T-cell (primary cell): ENCODE measurements around the gene KRT38. TPM values are rescaled to one million over a fixed set of nuclear protein-coding genes. Genes with fewer than 3 reads are reported as not detected.

Experiments
- ATAC-seq, 4 experiments: fragments of 200-7000 bp in 3 of 4; fragments of 150-1000 bp in 1 of 4; cut with Tn5 transposase; replicated peaks in 1 of 4; 1 replicate in 3 of 4; 2 replicates in 1 of 4; pipeline ENCODE4 v1.10.0; 2021; ENCODE audit warnings: moderate library complexity in 3 of 4, mild to moderate bottlenecking in 2 of 4, moderate number of reproducible peaks in 1 of 4
- CTCF ChIA-PET, 2 donors: fragments of 300-600 bp; sonication (Branson Sonifier 250); formaldehyde crosslinking; loops; one replicate each; lab custom pipeline; 2022; ENCODE audit warnings: antibody characterized with exemption in 2 of 2; lab: Charles Lee
- POLR2A ChIA-PET, 2 donors: fragments of 300-600 bp; sonication (Branson Sonifier 250); formaldehyde crosslinking; loops; one replicate each; lab custom pipeline; 2022; ENCODE audit warnings: antibody characterized with exemption in 2 of 2; lab: Charles Lee
- DNase-seq, 35 experiments: peaks; one replicate each; pipeline versions ENCODE4 v3.0.0 to v3.0.0-alpha.2; 2013 to 2023
- H3K27ac ChIP-seq: one replicate; pipeline ENCODE4 v1.5.1; 2013; ENCODE audit warnings: low read length
- H3K27me3 ChIP-seq, 2 experiments: replicated peaks in 1 of 2; 1 replicate in 1 of 2; 2 replicates in 1 of 2; pipeline versions ENCODE4 v1.6.1 to v1.7.0; 2013; ENCODE audit warnings: low read length in 1 of 2, mixed read lengths in 1 of 2; ENCODE audit not compliant: control insufficient read depth in 2 of 2, insufficient read depth in 2 of 2; ENCODE audit errors: extremely low read depth in 1 of 2
- H3K36me3 ChIP-seq, 2 donors: 1 replicate in 1 of 2; 2 replicates in 1 of 2; pipeline versions ENCODE4 v1.6.1 to v1.7.0; 2013; ENCODE audit warnings: low read length in 1 of 2; ENCODE audit not compliant: control insufficient read depth in 2 of 2, insufficient read depth in 1 of 2; ENCODE audit errors: extremely low read depth in 1 of 2
- H3K4me1 ChIP-seq, 2 experiments: 1 replicate in 1 of 2; 2 replicates in 1 of 2; pipeline versions ENCODE4 v1.6.1 to v1.7.0; 2013; ENCODE audit warnings: low read length in 2 of 2, mixed read lengths in 1 of 2; ENCODE audit not compliant: insufficient read depth in 2 of 2, control insufficient read depth in 1 of 2; ENCODE audit errors: extremely low read depth in 1 of 2
- H3K4me3 ChIP-seq, 2 donors: 1 replicate in 1 of 2; 2 replicates in 1 of 2; pipeline versions ENCODE4 v1.5.1 to v1.7.0; 2013; ENCODE audit warnings: mild to moderate bottlenecking in 2 of 2, low read length in 1 of 2, moderate library complexity in 1 of 2; ENCODE audit not compliant: control insufficient read depth in 1 of 2; ENCODE audit errors: extremely low read depth in 1 of 2
- H3K9me3 ChIP-seq: 2 replicates; pipeline ENCODE4 v1.7.0; 2013
- H3K27ac Mint-ChIP-seq, 2 donors: one replicate each; pipeline ENCODE4 v1.8.0; 2020 to 2021; ENCODE audit warnings: mild to moderate bottlenecking in 2 of 2, mixed read lengths in 2 of 2
- H3K27me3 Mint-ChIP-seq, 2 donors: one replicate each; pipeline ENCODE4 v1.8.0; 2021 to 2022; ENCODE audit warnings: mixed read lengths in 2 of 2
- H3K36me3 Mint-ChIP-seq: one replicate; pipeline ENCODE4 v1.8.0; 2021; ENCODE audit warnings: mixed read lengths
- H3K4me1 Mint-ChIP-seq, 3 donors: one replicate each; pipeline ENCODE4 v1.8.0; 2020 to 2022; ENCODE audit warnings: mixed read lengths in 3 of 3, mild to moderate bottlenecking in 1 of 3
- H3K4me3 Mint-ChIP-seq, 3 donors: one replicate each; pipeline ENCODE4 v1.8.0; 2020 to 2022; ENCODE audit warnings: mild to moderate bottlenecking in 3 of 3, mixed read lengths in 3 of 3, moderate library complexity in 3 of 3
- H3K9me3 Mint-ChIP-seq, 3 donors: one replicate each; pipeline ENCODE4 v1.8.0; 2020 to 2022; ENCODE audit warnings: mixed read lengths in 3 of 3
- WGBS: methylation state at CpG from one replicate; pipeline ENCODE4 v1.1.5; 2013; ENCODE audit warnings: missing lambda C conversion rate; ENCODE audit not compliant: insufficient coverage; 5-methylcytosine and 5-hydroxymethylcytosine counted together
- total RNA-seq, 35 experiments: library from RNA in 6 of 35; stranded (reverse) in 6 of 35; fragments of 120-200 nt in 1 of 35; gene quantifications; one replicate each; pipeline versions ENCODE4 v1.2.1 to v1.2.4 and lab custom pipeline; 2013 to 2026

KRT38 gene
- total RNA-seq, 5 donors from 2014 or later (not counting 1 experiment from before 2014, with no cell fraction given), result not detected

GRCh38 chr17:41444640-41445039 is 3.9 kb upstream of the KRT38 start:
- WGBS, result no CpG with 5 or more reads among the region's 3 CpGs
- ChIA-PET CTCF (interaction anchor here in 1 of 2 donors (0.5 kb wide), 1 partner anchor 235 kb away, joined by 7 read pairs; no protein-coding TSS in a partner anchor), POLR2A (no interaction called here)
- H3K27ac Mint-ChIP-seq, result no peak overlapping the region
- Histone ChIP-seq H3K27me3 (peaks cover 0 to 26% of the 10 kb centered on the region in 2 experiments), H3K36me3 (no peaks in the 10 kb centered on the region), H3K9me3 (no peaks in the 10 kb centered on the region), H3K4me3 (no peak overlapping the region), H3K27ac (no peak overlapping the region), H3K4me1 (no peaks in the 10 kb centered on the region)
- H3K4me3 Mint-ChIP-seq, result no peak overlapping the region
- H3K4me1 Mint-ChIP-seq, result peaks cover 0 to 2% (median 0%) of the 10 kb centered on the region in 3 donors
- peaks cover 4 to 7% of the 10 kb centered on the region in 2 donors for H3K27me3 Mint-ChIP-seq
- no peak for DNase-seq
- H3K36me3 Mint-ChIP-seq, result no peaks in the 10 kb centered on the region
- no peaks in the 10 kb centered on the region for H3K9me3 Mint-ChIP-seq
- ATAC-seq, result no peak

DNA sequence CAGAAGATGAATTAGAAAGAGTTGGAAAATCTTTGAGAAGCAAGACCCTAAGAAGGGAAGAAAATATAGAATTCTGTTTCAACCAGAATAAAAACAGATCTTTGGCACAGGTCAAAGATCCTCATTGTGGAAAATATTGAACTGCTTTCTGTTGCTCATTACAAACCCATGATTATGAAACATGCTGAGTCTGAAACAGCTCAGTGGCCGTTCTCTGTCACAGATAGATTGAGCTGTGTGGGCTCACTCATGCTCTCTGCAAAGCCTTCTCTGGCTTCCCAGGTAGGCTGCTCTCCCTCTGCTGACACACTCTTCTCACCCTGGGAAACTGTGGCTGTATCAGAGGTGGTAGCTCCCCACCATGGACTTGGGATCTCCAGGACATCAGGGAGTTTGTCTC is 3.4 kb upstream of the KRT38 start:
- ChIA-PET POLR2A (no interaction called here), CTCF (interaction anchor here in 1 of 2 donors (0.5 kb wide), 1 partner anchor 236 kb away, joined by 7 read pairs; no protein-coding TSS in a partner anchor)
- WGBS, result 57% methylated on average over 1 of the region's 1 CpG
- H3K36me3 ChIP-seq, result no peaks in the 10 kb centered on the region
- Mint-ChIP-seq H3K4me1 (peaks cover 0 to 2% (median 0%) of the 10 kb centered on the region in 3 donors), H3K36me3 (no peaks in the 10 kb centered on the region), H3K27ac (no peak overlapping the region), H3K27me3 (peaks cover under 1 to 11% of the 10 kb centered on the region in 2 donors), H3K9me3 (no peaks in the 10 kb centered on the region), H3K4me3 (no peak overlapping the region)
- ATAC-seq, result no peak
- no peak overlapping the region for H3K4me3 ChIP-seq
- H3K27me3 ChIP-seq, result peaks cover 0 to 24% of the 10 kb centered on the region in 2 experiments
- H3K4me1 ChIP-seq, result no peaks in the 10 kb centered on the region
- H3K9me3 ChIP-seq, result no peaks in the 10 kb centered on the region
- DNase-seq, result no peak
- H3K27ac ChIP-seq, result no peak overlapping the region

DNA sequence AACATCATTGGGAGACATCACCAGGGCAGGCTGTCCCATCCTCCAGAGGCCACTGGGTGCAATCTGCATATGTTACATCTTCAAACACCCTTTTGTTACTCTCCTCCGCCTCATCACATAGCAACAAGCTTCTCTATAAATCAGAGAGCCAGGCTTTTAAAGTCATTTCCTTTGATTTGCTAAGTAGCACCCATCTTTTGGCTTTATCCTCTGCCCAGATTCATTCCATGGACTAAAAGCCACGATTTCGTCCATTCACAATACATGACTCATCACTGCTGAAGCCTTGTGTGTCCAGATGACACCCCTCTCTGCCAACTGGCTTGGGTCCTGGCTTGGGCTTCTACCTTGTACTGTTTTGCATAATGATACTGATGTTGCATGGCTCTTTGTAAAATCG is 2.0 kb upstream of the KRT38 start:
- H3K27ac Mint-ChIP-seq, result no peak overlapping the region
- H3K27me3 ChIP-seq, result peaks cover 0 to 21% of the 10 kb centered on the region in 2 experiments
- no peaks in the 10 kb centered on the region for H3K9me3 Mint-ChIP-seq
- no peaks in the 10 kb centered on the region for H3K9me3 ChIP-seq
- ChIA-PET CTCF (no interaction called here), POLR2A (no interaction called here)
- H3K27ac ChIP-seq, result no peak overlapping the region
- DNase-seq, result no peak
- no peaks in the 10 kb centered on the region for H3K36me3 Mint-ChIP-seq
- H3K4me1 ChIP-seq, result no peaks in the 10 kb centered on the region
- no peak overlapping the region for H3K4me3 ChIP-seq
- peaks cover 0 to 2% (median 0%) of the 10 kb centered on the region in 3 donors for H3K4me1 Mint-ChIP-seq
- no peaks in the 10 kb centered on the region for H3K36me3 ChIP-seq
- no peak for ATAC-seq
- no peak overlapping the region for H3K4me3 Mint-ChIP-seq
- 81% methylated on average over 3 of the region's 4 CpGs for WGBS
- H3K27me3 Mint-ChIP-seq, result peaks cover 0 to 11% of the 10 kb centered on the region in 2 donors

DNA sequence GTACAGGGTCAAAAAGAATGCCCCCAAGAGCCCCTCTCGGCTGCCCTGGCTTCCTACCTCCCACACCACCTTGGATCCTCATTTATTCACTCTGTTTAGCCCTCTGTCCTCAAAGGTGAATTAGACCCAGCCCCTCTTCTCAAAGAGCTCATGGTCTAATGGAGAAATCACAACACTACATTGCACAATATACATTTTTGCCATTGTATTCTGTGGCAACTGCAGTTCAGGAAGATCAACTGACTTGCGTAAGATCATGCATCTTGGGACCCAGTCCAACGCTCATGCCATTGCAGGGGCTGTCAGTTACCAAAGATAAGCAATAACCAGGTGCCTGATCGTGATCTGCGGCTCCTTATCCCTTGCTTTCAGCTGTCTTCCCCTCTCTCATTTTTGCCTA is 1.4 kb downstream of the KRT38 start:
- Mint-ChIP-seq H3K27ac (no peak overlapping the region), H3K27me3 (peaks cover 0 to 11% of the 10 kb centered on the region in 2 donors), H3K36me3 (no peaks in the 10 kb centered on the region), H3K4me3 (no peak overlapping the region), H3K4me1 (peaks cover 0 to 6% (median 3%) of the 10 kb centered on the region in 3 donors), H3K9me3 (no peaks in the 10 kb centered on the region)
- ChIA-PET POLR2A (no interaction called here), CTCF (no interaction called here)
- no peak for ATAC-seq
- Histone ChIP-seq H3K4me1 (no peaks in the 10 kb centered on the region), H3K27ac (no peak overlapping the region), H3K27me3 (peaks cover 0 to 24% of the 10 kb centered on the region in 2 experiments), H3K36me3 (no peaks in the 10 kb centered on the region), H3K9me3 (no peaks in the 10 kb centered on the region), H3K4me3 (no peak overlapping the region)
- no peak for DNase-seq
- WGBS, result 88% methylated on average over 3 of the region's 5 CpGs

DNA sequence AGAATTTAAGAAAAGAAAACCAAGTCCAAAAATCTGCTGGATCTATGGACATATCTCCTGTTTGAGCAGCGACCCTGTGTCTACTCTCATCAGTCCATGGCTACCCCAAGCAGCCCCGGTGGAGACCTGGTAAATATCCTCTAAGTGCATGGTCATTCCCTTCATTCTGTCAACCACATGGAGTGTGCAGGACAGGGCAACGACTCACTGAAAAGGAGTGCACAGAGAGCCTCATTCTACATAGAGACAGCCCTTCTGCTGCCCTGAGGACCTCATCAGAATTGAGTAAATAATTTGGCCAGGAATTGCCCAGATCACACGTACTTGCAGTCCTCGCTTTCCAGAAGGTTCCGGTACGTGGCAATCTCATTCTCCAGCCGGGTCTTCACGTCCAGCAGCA is 3.0 kb downstream of the KRT38 start:
- Histone ChIP-seq H3K36me3 (no peaks in the 10 kb centered on the region), H3K4me1 (no peaks in the 10 kb centered on the region), H3K27ac (no peak overlapping the region), H3K4me3 (no peak overlapping the region), H3K27me3 (peaks cover 0 to 21% of the 10 kb centered on the region in 2 experiments), H3K9me3 (no peaks in the 10 kb centered on the region)
- no peak for DNase-seq
- ATAC-seq, result no peak
- Mint-ChIP-seq H3K36me3 (no peaks in the 10 kb centered on the region), H3K4me1 (peaks cover 0 to 7% (median 3%) of the 10 kb centered on the region in 3 donors), H3K27ac (no peak overlapping the region), H3K27me3 (peaks cover 0 to 8% of the 10 kb centered on the region in 2 donors), H3K4me3 (no peak overlapping the region), H3K9me3 (no peaks in the 10 kb centered on the region)
- 85% methylated on average over 8 of the region's 9 CpGs for WGBS
- ChIA-PET POLR2A (no interaction called here), CTCF (no interaction called here)

DNA sequence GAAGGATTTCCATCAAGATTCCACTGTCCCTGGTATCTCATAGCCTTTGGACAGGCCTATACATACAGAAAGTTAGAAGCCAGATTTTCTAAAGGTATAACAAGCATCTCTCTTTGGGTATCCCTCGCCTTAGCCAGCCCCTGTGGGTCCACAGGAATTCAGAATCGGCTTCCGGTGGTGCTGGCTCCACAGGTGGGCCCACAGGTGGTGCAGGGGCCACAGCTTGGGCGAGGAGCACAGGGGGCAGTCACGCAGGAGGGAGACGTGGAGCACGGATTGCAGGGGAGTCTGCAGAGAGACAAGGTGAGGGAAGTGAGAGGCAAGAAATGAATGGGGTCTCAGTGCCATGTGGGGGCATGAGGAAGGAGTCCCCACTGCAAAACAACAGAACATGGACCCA is 3.5 kb downstream of the KRT38 start:
- Mint-ChIP-seq H3K27me3 (peaks cover 0 to 8% of the 10 kb centered on the region in 2 donors), H3K4me1 (peaks cover 0 to 7% (median 3%) of the 10 kb centered on the region in 3 donors), H3K27ac (no peak overlapping the region), H3K4me3 (no peak overlapping the region), H3K36me3 (no peaks in the 10 kb centered on the region), H3K9me3 (no peaks in the 10 kb centered on the region)
- H3K4me1 ChIP-seq, result no peaks in the 10 kb centered on the region
- ATAC-seq (no peak), DNase-seq (no peak)
- no peak overlapping the region for H3K27ac ChIP-seq
- 69% methylated on average over 7 of the region's 7 CpGs for WGBS
- H3K4me3 ChIP-seq, result no peak overlapping the region
- H3K36me3 ChIP-seq, result no peaks in the 10 kb centered on the region
- H3K27me3 ChIP-seq, result peaks cover 0 to 21% of the 10 kb centered on the region in 2 experiments
- ChIA-PET CTCF (no interaction called here), POLR2A (no interaction called here)
- no peaks in the 10 kb centered on the region for H3K9me3 ChIP-seq
